ENCODE results near the gene ENGASE.

DNA sequence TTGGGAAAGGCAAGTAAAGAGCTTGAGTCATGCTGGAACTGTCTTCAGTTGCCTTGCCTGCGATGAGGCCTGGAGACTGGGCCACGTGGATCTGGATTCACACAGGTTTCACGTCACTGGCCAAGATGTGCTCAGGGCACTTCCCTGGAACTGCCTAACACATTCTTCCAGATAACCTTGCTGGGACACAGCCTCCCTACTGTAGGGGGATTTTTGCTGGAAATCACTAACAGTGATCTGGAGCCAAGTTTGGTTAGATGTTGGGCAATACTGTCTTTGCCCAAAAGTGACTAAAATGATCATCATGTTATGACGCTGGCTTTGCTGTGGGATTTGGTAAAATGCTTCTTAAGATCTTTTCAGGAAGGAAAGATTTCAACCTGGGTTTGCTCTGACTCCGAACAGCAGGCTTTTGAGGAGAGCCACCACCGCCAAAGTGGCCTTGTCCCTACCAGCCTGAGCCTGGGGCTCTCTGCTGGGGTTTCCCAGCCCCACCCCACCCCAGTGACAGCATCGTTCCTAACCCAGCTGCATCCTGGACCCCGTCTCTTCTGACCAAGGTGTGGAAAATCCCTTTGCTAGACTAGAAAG lies 36.0 kb upstream of the ENGASE start:
- TF ChIP-seq, protein P1, sequence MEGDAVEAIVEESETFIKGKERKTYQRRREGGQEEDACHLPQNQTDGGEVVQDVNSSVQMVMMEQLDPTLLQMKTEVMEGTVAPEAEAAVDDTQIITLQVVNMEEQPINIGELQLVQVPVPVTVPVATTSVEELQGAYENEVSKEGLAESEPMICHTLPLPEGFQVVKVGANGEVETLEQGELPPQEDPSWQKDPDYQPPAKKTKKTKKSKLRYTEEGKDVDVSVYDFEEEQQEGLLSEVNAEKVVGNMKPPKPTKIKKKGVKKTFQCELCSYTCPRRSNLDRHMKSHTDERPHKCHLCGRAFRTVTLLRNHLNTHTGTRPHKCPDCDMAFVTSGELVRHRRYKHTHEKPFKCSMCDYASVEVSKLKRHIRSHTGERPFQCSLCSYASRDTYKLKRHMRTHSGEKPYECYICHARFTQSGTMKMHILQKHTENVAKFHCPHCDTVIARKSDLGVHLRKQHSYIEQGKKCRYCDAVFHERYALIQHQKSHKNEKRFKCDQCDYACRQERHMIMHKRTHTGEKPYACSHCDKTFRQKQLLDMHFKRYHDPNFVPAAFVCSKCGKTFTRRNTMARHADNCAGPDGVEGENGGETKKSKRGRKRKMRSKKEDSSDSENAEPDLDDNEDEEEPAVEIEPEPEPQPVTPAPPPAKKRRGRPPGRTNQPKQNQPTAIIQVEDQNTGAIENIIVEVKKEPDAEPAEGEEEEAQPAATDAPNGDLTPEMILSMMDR (IDR thresholded peaks at IDR 0.05), result no peak
- TF ChIP-seq POLR2A (IDR thresholded peaks at IDR 0.05), result no peak

Measured in body of pancreas (tissue), 4 donors.